ENCODE data around the gene RAPGEF2.

RAPGEF2 gene

GRCh38 chr4:159317203-159317602, 214.3 kb downstream of the RAPGEF2 start:
- no peak for DNase-seq (ENCODE audit: low spot score)

GRCh38 chr4:159319027-159319426, 216.1 kb downstream of the RAPGEF2 start:
- no peak for DNase-seq (ENCODE audit: low spot score)

GRCh38 chr4:159326480-159326879, 223.6 kb downstream of the RAPGEF2 start:
- no peak for DNase-seq (ENCODE audit: low spot score)

GRCh38 chr4:159328766-159329165, 225.9 kb downstream of the RAPGEF2 start:
- DNase-seq (ENCODE audit: low spot score) = no peak

GRCh38 chr4:159334461-159334860, 231.6 kb downstream of the RAPGEF2 start:
- DNase-seq (ENCODE audit: low spot score) = no peak

- no peak for DNase-seq (ENCODE audit: low spot score)
Measured at GRCh38 chr4:159337041-159337440, 234.2 kb downstream of the RAPGEF2 start.

- DNase-seq (ENCODE audit: low spot score) = no peak
Measured at GRCh38 chr4:159341522-159341921, 238.6 kb downstream of the RAPGEF2 start.

- no peak for DNase-seq (ENCODE audit: low spot score)
Measured at GRCh38 chr4:159342374-159342773, 239.5 kb downstream of the RAPGEF2 start.

GRCh38 chr4:159343116-159343515, 240.2 kb downstream of the RAPGEF2 start:
- no peak for DNase-seq (ENCODE audit: low spot score)

- no peak for DNase-seq (ENCODE audit: low spot score)
Measured at GRCh38 chr4:159344877-159345276, 242.0 kb downstream of the RAPGEF2 start.

- no peak for DNase-seq (ENCODE audit: low spot score)
Measured at GRCh38 chr4:159346681-159347080, 243.8 kb downstream of the RAPGEF2 start.

- no peak for DNase-seq (ENCODE audit: low spot score)
Measured at GRCh38 chr4:159347813-159348212, 244.9 kb downstream of the RAPGEF2 start.

- peak; percentile 41 for DNase-seq (ENCODE audit: low spot score)
Measured at GRCh38 chr4:159349332-159349731, 246.5 kb downstream of the RAPGEF2 start.

- no peak for DNase-seq (ENCODE audit: low spot score)
Measured at GRCh38 chr4:159352609-159353008, 249.7 kb downstream of the RAPGEF2 start.

GRCh38 chr4:159353422-159354116, 250.7 kb downstream of the RAPGEF2 start:
- DNase-seq (ENCODE audit: low spot score) = no peak

GRCh38 chr4:159355466-159355865, 252.6 kb downstream of the RAPGEF2 start:
- no peak for DNase-seq (ENCODE audit: low spot score)

GRCh38 chr4:159357350-159357749, 254.5 kb downstream of the RAPGEF2 start:
- no peak for DNase-seq (ENCODE audit: low spot score)

GRCh38 chr4:159358226-159358625, 255.3 kb downstream of the RAPGEF2 start:
- DNase-seq (ENCODE audit: low spot score) = no peak

GRCh38 chr4:159360549-159360948, 257.7 kb downstream of the RAPGEF2 start:
- peak; percentile 67 for DNase-seq (ENCODE audit: low spot score)

- DNase-seq (ENCODE audit: low spot score) = peak; percentile 49
Measured at GRCh38 chr4:159363361-159363760, 260.5 kb downstream of the RAPGEF2 start.

- DNase-seq (ENCODE audit: low spot score) = peak; percentile 79
Measured at GRCh38 chr4:159366966-159367780, 264.3 kb downstream of the RAPGEF2 start.

- DNase-seq (ENCODE audit: low spot score) = no peak
Measured at GRCh38 chr4:159367781-159368080, 264.9 kb downstream of the RAPGEF2 start.

GRCh38 chr4:159368320-159368719, 265.4 kb downstream of the RAPGEF2 start:
- DNase-seq (ENCODE audit: low spot score) = no peak

GRCh38 chr4:159369256-159369655, 266.4 kb downstream of the RAPGEF2 start:
- no peak for DNase-seq (ENCODE audit: low spot score)
